Liver (tissue), 9 donors: ENCODE measurements around the gene DCD. TPM values are rescaled to one million over a fixed set of nuclear protein-coding genes. Genes with fewer than 3 reads are reported as not detected.

Experiments
- DNase-seq: peaks from one replicate; pipeline ENCODE4 v3.0.0-alpha.2; 2017; ENCODE audit warnings: low spot score
- H3K27ac ChIP-seq, 2 donors: one replicate each; pipeline ENCODE4 v1.7.0; 2013; ENCODE audit warnings: inconsistent platforms in 2 of 2, low read length in 2 of 2, control low read depth in 1 of 2, low read depth in 1 of 2, mild to moderate bottlenecking in 1 of 2
- H3K27me3 ChIP-seq, 4 donors: one replicate each; pipeline versions ENCODE4 v1.6.1 to v1.7.0; 2013; ENCODE audit warnings: low read length in 3 of 4, inconsistent platforms in 1 of 4, mild to moderate bottlenecking in 1 of 4, moderate library complexity in 1 of 4; ENCODE audit not compliant: control insufficient read depth in 4 of 4, insufficient read depth in 4 of 4
- H3K36me3 ChIP-seq, 4 donors: one replicate each; pipeline versions ENCODE4 v1.6.1 to v1.7.0; 2013; ENCODE audit warnings: low read length in 3 of 4, mild to moderate bottlenecking in 3 of 4, low read depth in 1 of 4, moderate library complexity in 1 of 4; ENCODE audit not compliant: control insufficient read depth in 4 of 4, insufficient read depth in 3 of 4
- H3K4me1 ChIP-seq, 4 donors: one replicate each; pipeline versions ENCODE4 v1.6.1 to v1.7.0; 2013; ENCODE audit warnings: low read length in 3 of 4, mild to moderate bottlenecking in 3 of 4, moderate library complexity in 1 of 4; ENCODE audit not compliant: control insufficient read depth in 4 of 4, insufficient read depth in 4 of 4
- H3K4me3 ChIP-seq, 3 donors: one replicate each; pipeline versions ENCODE4 v1.6.1 to v1.7.0; 2013; ENCODE audit warnings: low read length in 3 of 3, control low read depth in 1 of 3, low read depth in 1 of 3, mild to moderate bottlenecking in 1 of 3
- H3K9ac ChIP-seq, 2 donors: one replicate each; pipeline ENCODE4 v1.7.0; 2013; ENCODE audit warnings: low read length in 2 of 2, mild to moderate bottlenecking in 2 of 2, moderate library complexity in 2 of 2, control low read depth in 1 of 2, low read depth in 1 of 2
- H3K9me3 ChIP-seq, 4 donors: one replicate each; pipeline versions ENCODE4 v1.6.1 to v1.7.0; 2013; ENCODE audit warnings: low read length in 3 of 4; ENCODE audit not compliant: control insufficient read depth in 4 of 4
- ATF3 ChIP-seq: IDR thresholded peaks from 2 replicates; pipeline ENCODE4 v1.6.1; 2016; ENCODE audit warnings: antibody characterized with exemption
- EGR1 ChIP-seq, 2 donors: IDR thresholded peaks; 2 replicates each; pipeline ENCODE4 v1.6.1; 2016 to 2018; ENCODE audit warnings: antibody characterized with exemption in 2 of 2, low read depth in 2 of 2
- FOXA1 ChIP-seq: IDR thresholded peaks from 2 replicates; pipeline ENCODE4 v1.6.1; 2016; ENCODE audit warnings: antibody characterized with exemption
- GABPA ChIP-seq, 2 donors: IDR thresholded peaks in 1 of 2; conservative IDR thresholded peaks in 1 of 2; 2 replicates each; pipeline ENCODE4 v1.6.1; 2016; ENCODE audit warnings: antibody characterized with exemption in 2 of 2, mild to moderate bottlenecking in 1 of 2, moderate library complexity in 1 of 2
- HNF4G ChIP-seq: IDR thresholded peaks from 2 replicates; pipeline ENCODE4 v1.6.1; 2016; ENCODE audit warnings: antibody characterized with exemption
- NR2F2 ChIP-seq: IDR thresholded peaks from 2 replicates; pipeline ENCODE4 v1.6.1; 2016; ENCODE audit warnings: antibody characterized with exemption
- RAD21 ChIP-seq, 2 donors: IDR thresholded peaks; 2 replicates each; pipeline ENCODE4 v1.6.1; 2016; ENCODE audit warnings: antibody characterized with exemption in 2 of 2, mild to moderate bottlenecking in 2 of 2
- RXRA ChIP-seq, 2 donors: IDR thresholded peaks; 2 replicates each; pipeline ENCODE4 v1.6.1; 2017 to 2018; ENCODE audit warnings: antibody characterized with exemption in 2 of 2, mild to moderate bottlenecking in 1 of 2
- SP1 ChIP-seq: IDR thresholded peaks from 2 replicates; pipeline ENCODE4 v1.6.1; 2018; ENCODE audit warnings: antibody characterized with exemption, mild to moderate bottlenecking
- TAF1 ChIP-seq: conservative IDR thresholded peaks from 2 replicates; pipeline ENCODE4 v1.6.1; 2016; ENCODE audit warnings: antibody characterized with exemption, mild to moderate bottlenecking
- YY1 ChIP-seq: IDR thresholded peaks from 2 replicates; pipeline ENCODE4 v1.6.1; 2016; ENCODE audit warnings: antibody characterized with exemption, mild to moderate bottlenecking
- WGBS: extraction: QIAGEN DNeasy Blood & Tissue Kit; methylation state at CpG from one replicate; pipeline ENCODE4 v1.1.7; 2013; 5-methylcytosine and 5-hydroxymethylcytosine counted together
- polyA plus RNA-seq, 2 donors: library from polyadenylated mRNA; stranded (reverse) in 1 of 2; unstranded in 1 of 2; fragments of 200-250 nt in 1 of 2; fragments of >200 nt in 1 of 2; fragmentation: Nextera tagmentation in 1 of 2; extraction: Ambion mirVana in 1 of 2; gene quantifications; one replicate each; pipeline versions ENCODE4 v1.2.1 to v1.2.3, GENCODE V29; 2013 to 2015
- total RNA-seq, 2 donors: library from RNA; depleted of rRNA; stranded (reverse); fragments of >200 nt; gene quantifications; one replicate each; pipeline ENCODE4 v1.2.3, GENCODE V29; 2014
- TF ChIP-seq, protein P1 (sequence below): fragments of 150-350 bp; IDR thresholded peaks from 2 replicates; pipeline ENCODE4 v1.5.1; 2017; ENCODE audit warnings: improper control_type of control experiment, low read depth, low read length; ENCODE audit not compliant: missing input control
- TF ChIP-seq, protein P2 (sequence below): IDR thresholded peaks from 2 replicates; pipeline ENCODE4 v1.6.1; 2016; ENCODE audit warnings: antibody characterized with exemption
- TF ChIP-seq, protein P3 (sequence below): IDR thresholded peaks from 2 replicates; pipeline ENCODE4 v1.6.1; 2016; ENCODE audit warnings: antibody characterized with exemption, mild to moderate bottlenecking
- TF ChIP-seq, protein P4 (sequence below): IDR thresholded peaks from 2 replicates; pipeline ENCODE4 v1.6.1; 2016; ENCODE audit warnings: antibody characterized with exemption
- donor health status: healthy.
- donor health status: healthy.
- donor health status: healthy.
- donor health status: healthy.
- donor health status: healthy.

The DCD gene
- total and polyA plus RNA-seq, 4 donors: not detected

DNA sequence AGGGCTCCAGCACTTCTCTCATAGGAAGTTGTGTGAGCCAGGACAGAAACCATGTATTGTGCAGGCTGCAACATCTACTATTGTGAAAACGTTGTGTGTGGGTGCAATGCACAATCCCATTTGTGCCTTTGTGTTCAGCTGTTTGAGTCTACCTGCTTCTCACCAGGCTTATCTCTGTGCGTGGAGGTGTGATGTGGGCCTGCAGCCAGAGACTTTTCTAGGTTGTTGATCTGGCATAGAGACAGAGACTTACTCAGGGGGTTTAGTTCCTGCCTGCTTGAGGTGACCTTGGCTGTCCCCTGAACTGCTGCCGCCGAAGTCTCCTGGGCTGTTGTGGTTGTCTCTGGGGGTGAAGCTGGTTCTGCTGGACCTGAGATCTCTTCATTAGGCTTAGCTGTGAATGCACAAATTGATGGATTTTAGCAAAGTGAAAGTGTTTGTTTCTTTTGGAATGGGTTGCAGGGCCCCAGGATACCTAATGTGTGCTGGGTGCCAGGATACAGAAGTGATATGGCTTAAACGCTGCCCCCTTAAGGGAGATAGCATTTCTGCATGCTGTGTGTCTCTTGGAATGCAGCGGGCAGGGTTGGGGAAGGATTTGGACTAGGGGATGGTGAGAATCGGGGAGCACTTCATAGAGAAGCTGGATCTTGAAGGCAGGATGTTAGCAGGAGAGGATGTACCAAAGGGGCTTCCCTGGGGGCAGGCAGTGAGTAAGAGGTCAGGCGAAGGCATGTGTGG, 16.0 kb downstream of the DCD start:
- no peak overlapping the region for H3K4me3 ChIP-seq
- no peak overlapping the region for H3K9ac ChIP-seq
- H3K4me1 ChIP-seq: no peaks in the 10 kb centered on the region
- no peak for TF ChIP-seq RAD21 (IDR thresholded peaks at IDR 0.05)
- TF ChIP-seq, protein P1, sequence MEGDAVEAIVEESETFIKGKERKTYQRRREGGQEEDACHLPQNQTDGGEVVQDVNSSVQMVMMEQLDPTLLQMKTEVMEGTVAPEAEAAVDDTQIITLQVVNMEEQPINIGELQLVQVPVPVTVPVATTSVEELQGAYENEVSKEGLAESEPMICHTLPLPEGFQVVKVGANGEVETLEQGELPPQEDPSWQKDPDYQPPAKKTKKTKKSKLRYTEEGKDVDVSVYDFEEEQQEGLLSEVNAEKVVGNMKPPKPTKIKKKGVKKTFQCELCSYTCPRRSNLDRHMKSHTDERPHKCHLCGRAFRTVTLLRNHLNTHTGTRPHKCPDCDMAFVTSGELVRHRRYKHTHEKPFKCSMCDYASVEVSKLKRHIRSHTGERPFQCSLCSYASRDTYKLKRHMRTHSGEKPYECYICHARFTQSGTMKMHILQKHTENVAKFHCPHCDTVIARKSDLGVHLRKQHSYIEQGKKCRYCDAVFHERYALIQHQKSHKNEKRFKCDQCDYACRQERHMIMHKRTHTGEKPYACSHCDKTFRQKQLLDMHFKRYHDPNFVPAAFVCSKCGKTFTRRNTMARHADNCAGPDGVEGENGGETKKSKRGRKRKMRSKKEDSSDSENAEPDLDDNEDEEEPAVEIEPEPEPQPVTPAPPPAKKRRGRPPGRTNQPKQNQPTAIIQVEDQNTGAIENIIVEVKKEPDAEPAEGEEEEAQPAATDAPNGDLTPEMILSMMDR: no peak
- no peak for TF ChIP-seq NR2F2
- TF ChIP-seq ATF3: no peak
- no peak for TF ChIP-seq TAF1
- no peak for TF ChIP-seq EGR1 (IDR thresholded peaks at IDR 0.05; ENCODE audit: low read depth in 2 of 2)
- TF ChIP-seq, protein P2, sequence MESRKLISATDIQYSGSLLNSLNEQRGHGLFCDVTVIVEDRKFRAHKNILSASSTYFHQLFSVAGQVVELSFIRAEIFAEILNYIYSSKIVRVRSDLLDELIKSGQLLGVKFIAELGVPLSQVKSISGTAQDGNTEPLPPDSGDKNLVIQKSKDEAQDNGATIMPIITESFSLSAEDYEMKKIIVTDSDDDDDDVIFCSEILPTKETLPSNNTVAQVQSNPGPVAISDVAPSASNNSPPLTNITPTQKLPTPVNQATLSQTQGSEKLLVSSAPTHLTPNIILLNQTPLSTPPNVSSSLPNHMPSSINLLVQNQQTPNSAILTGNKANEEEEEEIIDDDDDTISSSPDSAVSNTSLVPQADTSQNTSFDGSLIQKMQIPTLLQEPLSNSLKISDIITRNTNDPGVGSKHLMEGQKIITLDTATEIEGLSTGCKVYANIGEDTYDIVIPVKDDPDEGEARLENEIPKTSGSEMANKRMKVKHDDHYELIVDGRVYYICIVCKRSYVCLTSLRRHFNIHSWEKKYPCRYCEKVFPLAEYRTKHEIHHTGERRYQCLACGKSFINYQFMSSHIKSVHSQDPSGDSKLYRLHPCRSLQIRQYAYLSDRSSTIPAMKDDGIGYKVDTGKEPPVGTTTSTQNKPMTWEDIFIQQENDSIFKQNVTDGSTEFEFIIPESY: no peak
- no peak for TF ChIP-seq RXRA (IDR thresholded peaks at IDR 0.05)
- TF ChIP-seq FOXA1: no peak
- peaks cover 0 to 5% (median 2%) of the 10 kb centered on the region in 4 donors for H3K9me3 ChIP-seq
- no peaks in the 10 kb centered on the region for H3K27me3 ChIP-seq
- no peaks in the 10 kb centered on the region for H3K36me3 ChIP-seq
- WGBS: 60% methylated on average over 8 of the region's 8 CpGs
- no peak for DNase-seq
- no peak overlapping the region for H3K27ac ChIP-seq

DNA sequence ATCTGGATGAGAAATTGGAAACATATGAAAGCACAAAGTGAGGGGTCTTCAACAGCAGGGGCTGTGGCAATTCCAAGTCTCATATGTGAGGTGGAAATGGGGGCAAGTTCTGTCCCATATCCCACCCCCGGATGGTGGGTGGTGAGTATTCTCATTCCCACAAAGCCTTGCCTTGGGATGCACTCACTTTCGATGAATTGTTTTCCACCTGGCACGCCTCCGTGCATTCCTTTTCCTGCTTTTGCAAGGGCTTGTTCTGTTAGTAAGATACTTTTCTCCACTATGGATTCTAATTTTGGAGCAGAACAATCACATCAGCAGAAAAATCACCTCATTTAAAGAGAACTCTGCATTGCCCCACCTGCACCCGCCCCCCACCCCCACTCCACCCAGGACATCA, 16.6 kb downstream of the DCD start:
- DNase-seq: no peak
- Histone ChIP-seq H3K36me3 (no peaks in the 10 kb centered on the region), H3K9ac (no peak overlapping the region), H3K27me3 (no peaks in the 10 kb centered on the region), H3K9me3 (peaks cover 0 to 5% (median 2%) of the 10 kb centered on the region in 4 donors), H3K4me1 (no peaks in the 10 kb centered on the region), H3K4me3 (no peak overlapping the region), H3K27ac (no peak overlapping the region)
- TF ChIP-seq NR2F2: no peak
- TF ChIP-seq HNF4G: no peak
- TF ChIP-seq GABPA (IDR thresholded peaks at IDR 0.05 in 1 of 2, conservative IDR thresholded peaks at IDR 0.05 in 1 of 2): no peak
- TF ChIP-seq SP1: no peak
- TF ChIP-seq RAD21 (IDR thresholded peaks at IDR 0.05): no peak
- TF ChIP-seq, protein P2: no peak
- no peak for TF ChIP-seq RXRA (IDR thresholded peaks at IDR 0.05)
- TF ChIP-seq, protein P1: no peak
- TF ChIP-seq YY1: no peak
- TF ChIP-seq EGR1 (IDR thresholded peaks at IDR 0.05; ENCODE audit: low read depth in 2 of 2): no peak
- TF ChIP-seq ATF3: no peak
- TF ChIP-seq, protein P3, sequence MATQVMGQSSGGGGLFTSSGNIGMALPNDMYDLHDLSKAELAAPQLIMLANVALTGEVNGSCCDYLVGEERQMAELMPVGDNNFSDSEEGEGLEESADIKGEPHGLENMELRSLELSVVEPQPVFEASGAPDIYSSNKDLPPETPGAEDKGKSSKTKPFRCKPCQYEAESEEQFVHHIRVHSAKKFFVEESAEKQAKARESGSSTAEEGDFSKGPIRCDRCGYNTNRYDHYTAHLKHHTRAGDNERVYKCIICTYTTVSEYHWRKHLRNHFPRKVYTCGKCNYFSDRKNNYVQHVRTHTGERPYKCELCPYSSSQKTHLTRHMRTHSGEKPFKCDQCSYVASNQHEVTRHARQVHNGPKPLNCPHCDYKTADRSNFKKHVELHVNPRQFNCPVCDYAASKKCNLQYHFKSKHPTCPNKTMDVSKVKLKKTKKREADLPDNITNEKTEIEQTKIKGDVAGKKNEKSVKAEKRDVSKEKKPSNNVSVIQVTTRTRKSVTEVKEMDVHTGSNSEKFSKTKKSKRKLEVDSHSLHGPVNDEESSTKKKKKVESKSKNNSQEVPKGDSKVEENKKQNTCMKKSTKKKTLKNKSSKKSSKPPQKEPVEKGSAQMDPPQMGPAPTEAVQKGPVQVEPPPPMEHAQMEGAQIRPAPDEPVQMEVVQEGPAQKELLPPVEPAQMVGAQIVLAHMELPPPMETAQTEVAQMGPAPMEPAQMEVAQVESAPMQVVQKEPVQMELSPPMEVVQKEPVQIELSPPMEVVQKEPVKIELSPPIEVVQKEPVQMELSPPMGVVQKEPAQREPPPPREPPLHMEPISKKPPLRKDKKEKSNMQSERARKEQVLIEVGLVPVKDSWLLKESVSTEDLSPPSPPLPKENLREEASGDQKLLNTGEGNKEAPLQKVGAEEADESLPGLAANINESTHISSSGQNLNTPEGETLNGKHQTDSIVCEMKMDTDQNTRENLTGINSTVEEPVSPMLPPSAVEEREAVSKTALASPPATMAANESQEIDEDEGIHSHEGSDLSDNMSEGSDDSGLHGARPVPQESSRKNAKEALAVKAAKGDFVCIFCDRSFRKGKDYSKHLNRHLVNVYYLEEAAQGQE: no peak
- TF ChIP-seq, protein P4, sequence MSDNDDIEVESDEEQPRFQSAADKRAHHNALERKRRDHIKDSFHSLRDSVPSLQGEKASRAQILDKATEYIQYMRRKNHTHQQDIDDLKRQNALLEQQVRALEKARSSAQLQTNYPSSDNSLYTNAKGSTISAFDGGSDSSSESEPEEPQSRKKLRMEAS: no peak
- 77% methylated on average over 5 of the region's 5 CpGs for WGBS
